HEK293 (cell line): ENCODE data around the gene RFC1.

Source experiments
- CTCF ChIA-PET: fragments of 350-600 bp; formaldehyde crosslinking; extraction: SDS; loops from one replicate; lab custom pipeline; 2021; ENCODE audit warnings: antibody characterized with exemption; lab: Yijun Ruan, JAX
- POLR2A ChIA-PET: fragments of 300-600 bp; formaldehyde crosslinking; extraction: SDS; loops from one replicate; lab custom pipeline; 2020; ENCODE audit warnings: antibody characterized with exemption, inconsistent platforms; lab: Yijun Ruan, JAX
- H3K27ac ChIP-seq: fragments of 200-500 bp; sonication (Bioruptor generic); 2 replicates; pipeline ENCODE4 v1.5.1; 2014; ENCODE audit warnings: low read depth, low read length, control low read depth, inconsistent platforms; ENCODE audit errors: extremely low read depth
- H3K36me3 ChIP-seq, 2 experiments: fragments of 200-500 bp in 1 of 2; sonication (Bioruptor generic) in 1 of 2; 1 replicate in 1 of 2; 2 replicates in 1 of 2; pipeline ENCODE4 v1.5.1; 2014 to 2017; ENCODE audit warnings: inconsistent platforms in 2 of 2, low read length in 2 of 2; ENCODE audit not compliant: control insufficient read depth in 2 of 2, insufficient read depth in 1 of 2
- H3K4me1 ChIP-seq: fragments of 200-500 bp; sonication (Bioruptor generic); 2 replicates; pipeline ENCODE4 v1.5.1; 2014; ENCODE audit warnings: mild to moderate bottlenecking, low read length, inconsistent platforms; ENCODE audit not compliant: control insufficient read depth, insufficient read depth
- H3K4me3 ChIP-seq: 2 replicates; pipeline ENCODE4 v1.5.1; 2011; ENCODE audit warnings: low read depth, mild to moderate bottlenecking, control low read depth, low read length, moderate library complexity
- H3K9me3 ChIP-seq: fragments of 200-500 bp; sonication (Bioruptor generic); 2 replicates; pipeline ENCODE4 v1.5.1; 2014; ENCODE audit warnings: low read depth, low read length, inconsistent platforms; ENCODE audit not compliant: control insufficient read depth, insufficient read depth
- KLF9 ChIP-seq: fragments of 450-650 bp; formaldehyde crosslinking; IDR thresholded peaks from 2 replicates; pipeline ENCODE4 v1.5.1; 2016; ENCODE audit warnings: missing biosample characterization, missing genetic modification characterization, low read depth
- PATZ1 ChIP-seq: fragments of 450-650 bp; formaldehyde crosslinking; IDR thresholded peaks from 2 replicates; pipeline ENCODE4 v1.5.1; 2016; ENCODE audit warnings: missing biosample characterization, missing genetic modification characterization
- REPIN1 ChIP-seq: fragments of 450-650 bp; formaldehyde crosslinking; IDR thresholded peaks from 2 replicates; pipeline ENCODE4 v1.5.1; 2017; ENCODE audit warnings: missing biosample characterization, missing genetic modification characterization, low read depth
- TSHZ1 ChIP-seq: fragments of 450-650 bp; formaldehyde crosslinking; IDR thresholded peaks from 2 replicates; pipeline ENCODE4 v1.5.1; 2016; ENCODE audit warnings: missing biosample characterization, missing genetic modification characterization, borderline replicate concordance
- ZBTB17 ChIP-seq: fragments of 450-650 bp; formaldehyde crosslinking; IDR thresholded peaks from 2 replicates; pipeline ENCODE4 v1.5.1; 2016; ENCODE audit warnings: missing biosample characterization, missing genetic modification characterization
- ZNF214 ChIP-seq: fragments of 450-650 bp; formaldehyde crosslinking; IDR thresholded peaks from 2 replicates; pipeline ENCODE4 v1.5.1; 2017; ENCODE audit warnings: missing biosample characterization, mild to moderate bottlenecking, missing genetic modification characterization, borderline replicate concordance
- ZNF354C ChIP-seq: fragments of 450-650 bp; formaldehyde crosslinking; IDR thresholded peaks from 2 replicates; pipeline ENCODE4 v1.5.1; 2016; ENCODE audit warnings: missing biosample characterization, missing genetic modification characterization, low read depth, borderline replicate concordance
- ZNF416 ChIP-seq: fragments of 450-650 bp; formaldehyde crosslinking; IDR thresholded peaks from 2 replicates; pipeline ENCODE4 v1.5.1; 2016; ENCODE audit warnings: missing biosample characterization, missing genetic modification characterization
- ZNF645 ChIP-seq: fragments of 450-650 bp; formaldehyde crosslinking; IDR thresholded peaks from 2 replicates; pipeline ENCODE4; 2016; ENCODE audit warnings: missing biosample characterization, missing genetic modification characterization
- ZNF654 ChIP-seq: fragments of 450-650 bp; formaldehyde crosslinking; IDR thresholded peaks from 2 replicates; pipeline ENCODE4 v1.5.1; 2016; ENCODE audit warnings: low read depth, missing biosample characterization, missing genetic modification characterization
- ZNF843 ChIP-seq: fragments of 450-650 bp; formaldehyde crosslinking; IDR thresholded peaks from 2 replicates; pipeline ENCODE4 v1.5.1; 2016; ENCODE audit warnings: missing biosample characterization, missing genetic modification characterization
- ZSCAN18 ChIP-seq: fragments of 450-650 bp; formaldehyde crosslinking; IDR thresholded peaks from 2 replicates; pipeline ENCODE4 v1.5.1; 2016; ENCODE audit warnings: missing biosample characterization, missing genetic modification characterization
- ZSCAN30 ChIP-seq: fragments of 450-650 bp; IDR thresholded peaks from 2 replicates; pipeline ENCODE4 v1.5.1; 2018; ENCODE audit warnings: missing biosample characterization, mild to moderate bottlenecking, missing genetic modification characterization, moderate library complexity
- ZSCAN5A ChIP-seq: fragments of 450-650 bp; formaldehyde crosslinking; IDR thresholded peaks from 2 replicates; pipeline ENCODE4 v1.5.1; 2016; ENCODE audit warnings: missing biosample characterization, missing genetic modification characterization
- ZXDB ChIP-seq: fragments of 450-650 bp; formaldehyde crosslinking; IDR thresholded peaks from 2 replicates; pipeline ENCODE4 v1.5.1; 2016; ENCODE audit warnings: missing biosample characterization, missing genetic modification characterization

RFC1 gene

GRCh38 chr4:39383690-39384089 lies 17.5 kb upstream of the RFC1 start:
- Histone ChIP-seq H3K36me3 (no peaks in the 10 kb centered on the region), H3K27ac (no peak overlapping the region), H3K4me1 (no peaks in the 10 kb centered on the region), H3K9me3 (no peaks in the 10 kb centered on the region), H3K4me3 (no peak overlapping the region)
- POLR2A ChIA-PET: no interaction called here
- no peak for TF ChIP-seq PATZ1 (tag by site-specific recombination)
- TF ChIP-seq ZSCAN30 (tag by site-specific recombination): no peak
- TF ChIP-seq ZNF654 (tag by site-specific recombination): no peak
- no peak for TF ChIP-seq ZBTB17 (tag by site-specific recombination)
- CTCF ChIA-PET: no interaction called here

- H3K4me1 ChIP-seq: no peaks in the 10 kb centered on the region
- no peak overlapping the region for H3K4me3 ChIP-seq
- ChIA-PET CTCF (no interaction called here), POLR2A (no interaction called here)
- H3K36me3 ChIP-seq: no peaks in the 10 kb centered on the region
- TF ChIP-seq REPIN1 (tag by site-specific recombination) (no peak), ZNF645 (no peak), ZNF843 (tag by site-specific recombination) (no peak), ZNF354C (tag by site-specific recombination) (no peak), ZSCAN18 (tag by site-specific recombination) (no peak), TSHZ1 (no peak), ZNF214 (tag by site-specific recombination) (no peak), KLF9 (tag by site-specific recombination) (no peak), ZSCAN5A (tag by site-specific recombination) (no peak), ZXDB (no peak), ZSCAN30 (tag by site-specific recombination) (no peak), ZNF416 (tag by site-specific recombination) (no peak)
- H3K9me3 ChIP-seq: no peaks in the 10 kb centered on the region
- no peak overlapping the region for H3K27ac ChIP-seq
Measured at GRCh38 chr4:39375478-39375877, 9.3 kb upstream of the RFC1 start.
